MM.1S (cell line): ENCODE results near the gene NDUFC2.

Experiments
- DNase-seq: peaks from one replicate; pipeline ENCODE4 v3.0.0-alpha.2; 2015
- H2AFZ ChIP-seq: fragments of 300-600 bp; sonication (generic); 2 replicates; pipeline ENCODE4 v1.6.0; 2016; ENCODE audit warnings: antibody characterized with exemption, low read length
- H3F3A ChIP-seq: fragments of 300-600 bp; sonication (generic); 2 replicates; pipeline ENCODE4 v1.6.1; 2016; ENCODE audit warnings: mild to moderate bottlenecking, antibody characterized with exemption, low read length, moderate library complexity, mixed read lengths; ENCODE audit not compliant: insufficient read depth
- H3K27ac ChIP-seq: fragments of 300-600 bp; sonication (generic); 2 replicates; pipeline ENCODE4 v1.5.1; 2016; ENCODE audit warnings: mild to moderate bottlenecking, low read length
- H3K27me3 ChIP-seq: fragments of 300-600 bp; sonication (generic); replicated peaks from 2 replicates; pipeline ENCODE4 v1.6.0; 2016; ENCODE audit warnings: low read length; ENCODE audit not compliant: insufficient read depth
- H3K36me3 ChIP-seq: fragments of 300-600 bp; sonication (generic); replicated peaks from 2 replicates; pipeline ENCODE4 v1.6.1; 2016; ENCODE audit warnings: mild to moderate bottlenecking, low read length, mixed read lengths; ENCODE audit not compliant: insufficient read depth
- H3K4me1 ChIP-seq: fragments of 300-600 bp; sonication (generic); 2 replicates; pipeline ENCODE4 v1.6.1; 2016; ENCODE audit warnings: low read length, mixed read lengths
- H3K4me2 ChIP-seq: fragments of 300-600 bp; sonication (generic); 2 replicates; pipeline ENCODE4 v1.6.0; 2016; ENCODE audit warnings: low read depth, low read length
- H3K4me3 ChIP-seq: fragments of 300-600 bp; sonication (generic); 2 replicates; pipeline ENCODE4 v1.5.1; 2016; ENCODE audit warnings: low read length, mixed read lengths
- H3K79me2 ChIP-seq: fragments of 300-600 bp; sonication (generic); 2 replicates; pipeline ENCODE4 v1.6.1; 2016; ENCODE audit warnings: mixed run types, low read length, mixed read lengths
- H3K9ac ChIP-seq: fragments of 300-600 bp; sonication (generic); 2 replicates; pipeline ENCODE4 v1.6.1; 2016; ENCODE audit warnings: low read length, mixed read lengths
- H3K9me2 ChIP-seq: fragments of 300-600 bp; sonication (generic); replicated peaks from 2 replicates; pipeline ENCODE4 v1.6.1; 2016; ENCODE audit warnings: mild to moderate bottlenecking, low read length, mixed read lengths; ENCODE audit not compliant: insufficient read depth
- H3K9me3 ChIP-seq: fragments of 300-600 bp; sonication (generic); replicated peaks from 2 replicates; pipeline ENCODE4 v1.6.1; 2016; ENCODE audit warnings: mild to moderate bottlenecking, low read length, mixed read lengths; ENCODE audit not compliant: insufficient read depth
- H4K20me1 ChIP-seq: fragments of 300-600 bp; sonication (generic); 2 replicates; pipeline ENCODE4 v1.6.1; 2016; ENCODE audit warnings: mild to moderate bottlenecking, low read length, moderate library complexity, mixed read lengths; ENCODE audit not compliant: insufficient read depth
- CTCF ChIP-seq: fragments of 300-600 bp; sonication (generic); IDR thresholded peaks from 2 replicates; pipeline ENCODE4 v1.5.1; 2016; ENCODE audit warnings: antibody characterized with exemption, low read length, mixed read lengths
- EZH2 ChIP-seq: fragments of 300-600 bp; sonication (generic); optimal IDR thresholded peaks from 2 replicates; pipeline ENCODE3; 2017; ENCODE audit warnings: low read depth, mild to moderate bottlenecking, antibody characterized with exemption, low read length, mixed read lengths
- EZH2phosphoT487 ChIP-seq: fragments of 300-600 bp; sonication (generic); IDR thresholded peaks from 2 replicates; pipeline ENCODE4 v1.6.1; 2018; ENCODE audit warnings: antibody characterized with exemption, low read length

NDUFC2 gene

GRCh38 chr11:78076733-78077403, 2.8 kb downstream of the NDUFC2 start:
- DNase-seq, result no peak
- Histone ChIP-seq H3K9me2 (no peaks in the 10 kb centered on the region), H3K9me3 (no peaks in the 10 kb centered on the region), H3K4me2 (0 out of 2 replicates have a peak overlapping the region, but pooled peaks have one; percentile 10), H4K20me1 (no peaks in the 10 kb centered on the region), H3K4me3 (no peak overlapping the region), H2AFZ (no peak overlapping the region), H3K27me3 (no peaks in the 10 kb centered on the region), H3K9ac (no peak overlapping the region), H3F3A (no peaks in the 10 kb centered on the region), H3K27ac (no peak overlapping the region), H3K79me2 (peaks cover 76% of the 10 kb centered on the region), H3K36me3 (no peaks in the 10 kb centered on the region), H3K4me1 (peaks cover 8% of the 10 kb centered on the region)
- TF ChIP-seq EZH2 (no peak), EZH2phosphoT487 (no peak), CTCF (no peak)

- Histone ChIP-seq H4K20me1 (no peaks in the 10 kb centered on the region), H3K9ac (no peak overlapping the region), H3K4me1 (peaks cover 5% of the 10 kb centered on the region; the same call in 1 of the 2 replicates), H2AFZ (no peak overlapping the region), H3K27ac (no peak overlapping the region), H3K9me2 (no peaks in the 10 kb centered on the region), H3K79me2 (peaks cover 88% of the 10 kb centered on the region), H3K27me3 (no peaks in the 10 kb centered on the region), H3K4me2 (no peak overlapping the region), H3K9me3 (no peaks in the 10 kb centered on the region), H3K36me3 (no peaks in the 10 kb centered on the region; the same call in 1 of the 2 replicates), H3F3A (no peaks in the 10 kb centered on the region), H3K4me3 (no peak overlapping the region)
- no peak for DNase-seq
- TF ChIP-seq CTCF, result no peak
- TF ChIP-seq EZH2, result no peak
- TF ChIP-seq EZH2phosphoT487, result no peak
These were observed 4.9 kb downstream of the NDUFC2 start for GRCh38 chr11:78074756-78075155.

GRCh38 chr11:78072455-78072854, 7.2 kb downstream of the NDUFC2 start:
- H3F3A ChIP-seq, result no peaks in the 10 kb centered on the region
- H3K9ac ChIP-seq, result no peak overlapping the region
- H4K20me1 ChIP-seq, result no peaks in the 10 kb centered on the region
- H3K9me2 ChIP-seq, result no peaks in the 10 kb centered on the region
- H3K4me1 ChIP-seq, result no peaks in the 10 kb centered on the region
- no peak overlapping the region for H3K4me3 ChIP-seq
- no peak for DNase-seq
- H3K27me3 ChIP-seq, result no peaks in the 10 kb centered on the region
- no peak overlapping the region for H2AFZ ChIP-seq
- H3K36me3 ChIP-seq, result no peaks in the 10 kb centered on the region; the same call in 1 of the 2 replicates
- no peaks in the 10 kb centered on the region for H3K9me3 ChIP-seq
- TF ChIP-seq EZH2, result no peak
- TF ChIP-seq CTCF, result no peak
- TF ChIP-seq EZH2phosphoT487, result no peak
- H3K79me2 ChIP-seq, result peaks cover 66% of the 10 kb centered on the region
- H3K27ac ChIP-seq, result no peak overlapping the region
- H3K4me2 ChIP-seq, result no peak overlapping the region
